K562 (cell line): ENCODE results near the gene PRCC. TPM values are rescaled to one million over a fixed set of nuclear protein-coding genes. Genes with fewer than 3 reads are reported as not detected.

Source experiments
- CBX3 ChIP-seq, 2 experiments: IDR thresholded peaks; 1 replicate in 1 of 2; 2 replicates in 1 of 2; pipeline ENCODE4 v1.6.1; 2012; ENCODE audit warnings: inconsistent platforms in 2 of 2, low read length in 2 of 2, borderline replicate concordance in 1 of 2, control low read depth in 1 of 2
- CREBBP ChIP-seq: IDR thresholded peaks from one replicate; pipeline ENCODE4 v1.6.1; 2012; ENCODE audit warnings: low read depth, mild to moderate bottlenecking, control low read depth, inconsistent platforms, low read length
- FOXJ2 ChIP-seq: fragments of 200-800 bp; sonication (Bioruptor generic); IDR thresholded peaks from 2 replicates; pipeline ENCODE4 v1.6.1; 2016; ENCODE audit warnings: missing genetic modification characterization, missing compliant biosample characterization
- HIVEP1 ChIP-seq: fragments of 250-450 bp; sonication (Bioruptor Pico); IDR thresholded peaks from 2 replicates; pipeline ENCODE4 v1.4.0; 2020; ENCODE audit warnings: mild to moderate bottlenecking
- KAT2B ChIP-seq: IDR thresholded peaks from one replicate; pipeline ENCODE4 v1.6.1; 2012; ENCODE audit warnings: low read depth, mild to moderate bottlenecking, control low read depth, inconsistent platforms, low read length, moderate library complexity
- MYBL2 ChIP-seq, 2 experiments: fragments of 450-650 bp in 1 of 2; sonication (generic) in 1 of 2; formaldehyde crosslinking in 1 of 2; IDR thresholded peaks; 2 replicates each; pipeline versions ENCODE4 v1.6.1 to v1.8.1; 2017 to 2022; ENCODE audit warnings: borderline replicate concordance in 1 of 2, inconsistent platforms in 1 of 2, low read depth in 1 of 2, mild to moderate bottlenecking in 1 of 2, missing genetic modification reagents in 1 of 2, moderate library complexity in 1 of 2
- NFRKB ChIP-seq: fragments of 450-650 bp; IDR thresholded peaks from 2 replicates; pipeline ENCODE4 v1.6.1; 2016; ENCODE audit warnings: low read depth
- RBM34 ChIP-seq: fragments of 200-400 bp; formaldehyde crosslinking; IDR thresholded peaks from 2 replicates; pipeline ENCODE4 v1.6.1; 2018; ENCODE audit warnings: low read length, borderline replicate concordance; ENCODE audit not compliant: insufficient read depth
- SMAD3 ChIP-seq: fragments of 450-650 bp; formaldehyde crosslinking; conservative IDR thresholded peaks from 2 replicates; pipeline ENCODE4 v1.4.0; 2020; ENCODE audit warnings: mild to moderate bottlenecking
- ZNF121 ChIP-seq: sonication (generic); formaldehyde crosslinking; conservative IDR thresholded peaks from 2 replicates; pipeline ENCODE4 v1.8.0; 2022; ENCODE audit warnings: missing genetic modification reagents
- polyA plus RNA-seq, 8 experiments: library from polyadenylated mRNA; depleted of rRNA in 4 of 8; stranded (reverse) in 5 of 8; unstranded in 3 of 8; fragments of >200 nt; fragmentation: Nextera tagmentation in 2 of 8; fragmentation: Illumina TruSeq in 1 of 8; extraction: Ambion mirVana in 2 of 8; extraction: Trizol in 1 of 8; gene quantifications; 2 replicates each; pipeline versions ENCODE4 v1.2.1 to v1.2.3, GENCODE V29; 2011 to 2014; ENCODE audit warnings: inconsistent platforms in 1 of 8, missing spikeins in 1 of 8
- total RNA-seq, 7 experiments: library from RNA; depleted of rRNA in 6 of 7; stranded (reverse); fragments of >200 nt in 6 of 7; fragmentation: Illumina TruSeq in 2 of 7; extraction: Trizol in 2 of 7; gene quantifications; 2 replicates each; pipeline versions ENCODE4 v1.2.1 to v1.2.3, GENCODE V29; 2011 to 2021; ENCODE audit warnings: low replicate concordance in 1 of 7
- TF ChIP-seq, protein P1 (sequence below), 2 experiments: IDR thresholded peaks; 2 replicates each; pipeline ENCODE4 v1.6.1; 2011; ENCODE audit warnings: borderline replicate concordance in 1 of 2, control low read depth in 1 of 2, low read depth in 1 of 2, low read length in 1 of 2, mild to moderate bottlenecking in 1 of 2, mixed read lengths in 1 of 2, moderate library complexity in 1 of 2; ENCODE audit not compliant: insufficient read depth in 1 of 2, insufficient read length in 1 of 2, poor library complexity in 1 of 2, severe bottlenecking in 1 of 2; ENCODE audit errors: extremely low read depth in 1 of 2
- TF ChIP-seq, protein P2 (sequence below): fragments of 450-650 bp; IDR thresholded peaks from 2 replicates; pipeline ENCODE4 v1.6.1; 2017; ENCODE audit warnings: mild to moderate bottlenecking, moderate library complexity
- TF ChIP-seq, protein P3 (sequence below): fragments of 250-450 bp; sonication (Bioruptor Pico); IDR thresholded peaks from 2 replicates; pipeline ENCODE4 v1.8.0; 2021; ENCODE audit warnings: mild to moderate bottlenecking, moderate library complexity
- TF ChIP-seq, protein P4 (sequence below): sonication (generic); formaldehyde crosslinking; IDR thresholded peaks from 2 replicates; pipeline ENCODE4 v1.8.1; 2023; ENCODE audit warnings: mild to moderate bottlenecking, missing genetic modification reagents

The PRCC gene
- total and polyA plus RNA-seq, 9 of the 15 experiments (the other 6 are each of a cell fraction or from before 2014, with no cell fraction given): 23.9 to 201 (median 41.1) TPM

DNA sequence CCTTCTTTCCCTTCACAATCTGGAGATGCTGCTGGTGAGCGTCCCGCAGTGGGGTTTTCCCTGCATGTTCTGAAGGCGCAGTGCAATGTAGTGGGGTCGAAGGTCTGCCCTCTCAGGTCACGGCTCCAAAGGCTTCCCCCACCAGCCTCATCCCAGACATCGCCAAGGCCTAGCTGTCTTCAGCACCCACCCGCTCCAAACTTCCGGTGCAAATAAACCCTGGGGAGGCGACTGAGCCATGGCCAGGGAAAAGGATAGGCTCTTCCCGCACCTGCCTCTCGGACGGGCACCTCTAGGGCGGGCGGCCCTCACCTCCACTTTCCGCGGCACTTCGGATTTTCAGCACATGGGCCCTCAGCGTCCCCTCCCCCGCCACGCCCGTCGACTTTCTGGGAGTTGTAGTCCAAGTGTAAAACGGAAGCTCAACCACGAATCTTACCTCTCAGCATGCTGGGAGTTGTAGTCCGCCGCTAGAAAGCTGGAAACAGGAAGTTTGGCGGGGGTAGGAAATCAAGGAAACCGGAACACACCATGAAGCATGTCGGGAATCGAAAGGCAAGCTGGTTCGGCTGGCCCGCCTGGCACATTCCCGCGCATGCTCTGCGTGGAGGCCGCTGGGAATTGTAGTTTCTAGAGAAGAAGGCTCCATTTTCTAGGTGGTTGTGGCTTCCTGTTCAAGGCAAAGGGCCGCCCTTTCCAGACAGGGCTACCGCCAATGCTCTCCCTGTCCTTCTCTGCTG lies 26.4 kb upstream of the PRCC start, which contains the start of gene MRPL24 (continued):
- TF ChIP-seq, protein P1, sequence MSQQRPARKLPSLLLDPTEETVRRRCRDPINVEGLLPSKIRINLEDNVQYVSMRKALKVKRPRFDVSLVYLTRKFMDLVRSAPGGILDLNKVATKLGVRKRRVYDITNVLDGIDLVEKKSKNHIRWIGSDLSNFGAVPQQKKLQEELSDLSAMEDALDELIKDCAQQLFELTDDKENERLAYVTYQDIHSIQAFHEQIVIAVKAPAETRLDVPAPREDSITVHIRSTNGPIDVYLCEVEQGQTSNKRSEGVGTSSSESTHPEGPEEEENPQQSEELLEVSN (IDR thresholded peaks at IDR 0.05; ENCODE audit: borderline replicate concordance in 1 of 2, extremely low read depth in 1 of 2, insufficient read depth in 1 of 2, insufficient read length in 1 of 2, low read depth in 1 of 2, low read length in 1 of 2, poor library complexity in 1 of 2, severe bottlenecking in 1 of 2): peak; percentile 88 to 94
- TF ChIP-seq, protein P2, sequence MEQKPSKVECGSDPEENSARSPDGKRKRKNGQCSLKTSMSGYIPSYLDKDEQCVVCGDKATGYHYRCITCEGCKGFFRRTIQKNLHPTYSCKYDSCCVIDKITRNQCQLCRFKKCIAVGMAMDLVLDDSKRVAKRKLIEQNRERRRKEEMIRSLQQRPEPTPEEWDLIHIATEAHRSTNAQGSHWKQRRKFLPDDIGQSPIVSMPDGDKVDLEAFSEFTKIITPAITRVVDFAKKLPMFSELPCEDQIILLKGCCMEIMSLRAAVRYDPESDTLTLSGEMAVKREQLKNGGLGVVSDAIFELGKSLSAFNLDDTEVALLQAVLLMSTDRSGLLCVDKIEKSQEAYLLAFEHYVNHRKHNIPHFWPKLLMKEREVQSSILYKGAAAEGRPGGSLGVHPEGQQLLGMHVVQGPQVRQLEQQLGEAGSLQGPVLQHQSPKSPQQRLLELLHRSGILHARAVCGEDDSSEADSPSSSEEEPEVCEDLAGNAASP: no peak
- TF ChIP-seq KAT2B (no peak), HIVEP1 (CRISPR knock-in tag) (no peak), CREBBP (no peak), SMAD3 (no peak), CBX3 (IDR thresholded peaks at IDR 0.05; ENCODE audit: borderline replicate concordance in 1 of 2, low read length in 2 of 2) (peak in 1 of 2 experiments; percentile 54; a peak in 1 of 3 replicates), MYBL2 (IDR thresholded peaks at IDR 0.05; ENCODE audit: low read depth) (no peak), MYBL2 (CRISPR knock-in tag; IDR thresholded peaks at IDR 0.05; ENCODE audit: borderline replicate concordance) (no peak), ZNF121 (CRISPR knock-in tag) (no peak), NFRKB (no peak; the same call in 1 of the 2 replicates), RBM34 (no peak), FOXJ2 (peak; percentile 92)
- TF ChIP-seq, protein P3, sequence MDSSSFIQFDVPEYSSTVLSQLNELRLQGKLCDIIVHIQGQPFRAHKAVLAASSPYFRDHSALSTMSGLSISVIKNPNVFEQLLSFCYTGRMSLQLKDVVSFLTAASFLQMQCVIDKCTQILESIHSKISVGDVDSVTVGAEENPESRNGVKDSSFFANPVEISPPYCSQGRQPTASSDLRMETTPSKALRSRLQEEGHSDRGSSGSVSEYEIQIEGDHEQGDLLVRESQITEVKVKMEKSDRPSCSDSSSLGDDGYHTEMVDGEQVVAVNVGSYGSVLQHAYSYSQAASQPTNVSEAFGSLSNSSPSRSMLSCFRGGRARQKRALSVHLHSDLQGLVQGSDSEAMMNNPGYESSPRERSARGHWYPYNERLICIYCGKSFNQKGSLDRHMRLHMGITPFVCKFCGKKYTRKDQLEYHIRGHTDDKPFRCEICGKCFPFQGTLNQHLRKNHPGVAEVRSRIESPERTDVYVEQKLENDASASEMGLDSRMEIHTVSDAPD: no peak
- TF ChIP-seq, protein P4, sequence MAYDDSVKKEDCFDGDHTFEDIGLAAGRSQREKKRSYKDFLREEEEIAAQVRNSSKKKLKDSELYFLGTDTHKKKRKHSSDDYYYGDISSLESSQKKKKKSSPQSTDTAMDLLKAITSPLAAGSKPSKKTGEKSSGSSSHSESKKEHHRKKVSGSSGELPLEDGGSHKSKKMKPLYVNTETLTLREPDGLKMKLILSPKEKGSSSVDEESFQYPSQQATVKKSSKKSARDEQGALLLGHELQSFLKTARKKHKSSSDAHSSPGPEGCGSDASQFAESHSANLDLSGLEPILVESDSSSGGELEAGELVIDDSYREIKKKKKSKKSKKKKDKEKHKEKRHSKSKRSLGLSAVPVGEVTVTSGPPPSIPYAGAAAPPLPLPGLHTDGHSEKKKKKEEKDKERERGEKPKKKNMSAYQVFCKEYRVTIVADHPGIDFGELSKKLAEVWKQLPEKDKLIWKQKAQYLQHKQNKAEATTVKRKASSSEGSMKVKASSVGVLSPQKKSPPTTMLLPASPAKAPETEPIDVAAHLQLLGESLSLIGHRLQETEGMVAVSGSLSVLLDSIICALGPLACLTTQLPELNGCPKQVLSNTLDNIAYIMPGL: no peak
